ENCODE data around the gene NTNG2.
"Not testable (repeated sequence)": the region's sequence is repeated elsewhere in the genome, so short reads cannot be mapped to it uniquely, and the experiment has no call there.

The NTNG2 gene

GRCh38 chr9:132268725-132269352, 107.0 kb downstream of the NTNG2 start:
- FAIRE-seq = peak; percentile 93

GRCh38 chr9:132269704-132270516, 108.1 kb downstream of the NTNG2 start:
- FAIRE-seq = not testable (repeated sequence)

GRCh38 chr9:132274861-132275260, 113.0 kb downstream of the NTNG2 start:
- no peak for FAIRE-seq

DNA sequence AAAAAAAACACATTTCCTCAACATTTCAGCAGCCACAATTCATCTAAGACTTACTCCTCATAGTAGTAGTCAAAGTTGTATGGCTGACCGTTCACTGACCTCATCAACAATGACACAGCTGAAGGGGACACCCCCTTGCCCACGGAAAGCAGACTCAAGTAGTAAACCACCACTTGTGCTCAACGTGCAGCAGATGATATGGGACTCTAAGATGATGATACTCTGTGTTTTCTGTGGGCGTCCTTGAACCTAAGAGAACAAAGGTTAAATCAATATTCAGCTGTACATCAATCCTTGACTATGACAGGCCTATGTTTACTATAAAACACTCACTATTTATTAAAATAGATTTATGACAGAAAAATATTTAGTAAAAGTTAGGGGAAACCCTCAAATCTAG, 121.3 kb downstream of the NTNG2 start:
- FAIRE-seq = no peak

- FAIRE-seq = no peak
These were observed 122.0 kb downstream of the NTNG2 start for GRCh38 chr9:132283863-132284262.

DNA sequence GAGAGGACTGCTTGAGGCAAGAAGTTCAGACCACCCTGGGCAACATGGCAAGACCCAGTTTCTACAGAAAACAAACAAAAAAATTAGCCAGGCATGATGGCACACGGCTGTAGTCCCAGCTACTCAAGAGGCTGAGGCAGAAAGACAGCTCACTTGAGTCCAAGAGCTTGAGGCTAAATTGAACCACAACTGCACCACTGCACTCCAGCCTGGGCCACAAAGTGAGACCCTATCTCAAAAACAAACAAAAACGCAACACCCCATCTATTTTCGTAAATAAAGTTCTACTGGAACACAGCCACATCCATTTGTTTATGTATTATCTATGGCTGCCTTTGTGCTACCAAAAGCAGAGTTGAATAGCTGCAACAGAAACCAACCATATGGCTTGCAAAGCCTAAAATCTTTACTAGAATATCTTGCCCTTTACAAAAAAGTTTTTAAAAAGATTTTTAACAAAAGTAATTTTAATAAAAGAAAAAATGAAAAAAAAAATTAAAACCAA, 125.5 kb downstream of the NTNG2 start:
- FAIRE-seq = peak; percentile 71

DNA sequence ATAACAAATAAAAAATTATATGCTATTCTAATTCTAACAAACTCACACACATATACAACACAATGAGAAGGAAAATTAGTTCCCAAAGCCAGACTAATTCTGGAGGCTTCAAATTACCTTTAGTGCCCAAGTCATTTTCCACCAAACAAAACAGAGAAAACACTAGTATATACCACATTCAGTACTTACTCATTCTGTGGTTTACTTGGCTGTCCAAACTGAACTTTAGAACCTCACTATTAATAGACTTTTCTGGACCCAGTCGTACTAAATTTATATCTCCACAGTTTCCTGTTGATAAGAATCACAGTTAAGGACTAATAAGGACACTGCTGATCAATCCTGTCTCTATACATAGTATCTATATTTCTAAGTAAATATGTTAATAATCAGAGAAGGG, 126.5 kb downstream of the NTNG2 start:
- FAIRE-seq = no peak

DNA sequence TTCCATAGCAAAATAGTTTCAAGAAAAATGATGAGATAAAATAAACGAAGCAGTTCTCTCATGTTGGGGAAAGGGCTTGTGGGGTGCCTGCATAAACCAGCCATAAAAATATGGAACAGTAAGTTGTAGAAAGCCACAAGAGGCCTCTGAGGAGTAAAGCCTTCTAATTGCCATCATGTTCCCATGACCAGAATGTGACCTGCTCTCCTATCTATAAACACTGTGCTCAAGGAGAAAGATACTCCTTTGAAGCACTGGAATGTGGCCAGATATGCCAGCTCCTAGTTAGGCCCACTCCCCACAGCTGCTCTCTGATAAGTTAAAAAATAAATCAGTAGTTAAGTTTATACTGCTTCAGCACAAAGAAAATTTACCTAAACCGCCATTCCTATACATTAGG, 127.1 kb downstream of the NTNG2 start:
- FAIRE-seq = no peak

GRCh38 chr9:132293145-132293721, 131.4 kb downstream of the NTNG2 start:
- FAIRE-seq = no peak

Measured in G401.6 (cell line).